ENCODE results near the gene COL27A1.

DNA sequence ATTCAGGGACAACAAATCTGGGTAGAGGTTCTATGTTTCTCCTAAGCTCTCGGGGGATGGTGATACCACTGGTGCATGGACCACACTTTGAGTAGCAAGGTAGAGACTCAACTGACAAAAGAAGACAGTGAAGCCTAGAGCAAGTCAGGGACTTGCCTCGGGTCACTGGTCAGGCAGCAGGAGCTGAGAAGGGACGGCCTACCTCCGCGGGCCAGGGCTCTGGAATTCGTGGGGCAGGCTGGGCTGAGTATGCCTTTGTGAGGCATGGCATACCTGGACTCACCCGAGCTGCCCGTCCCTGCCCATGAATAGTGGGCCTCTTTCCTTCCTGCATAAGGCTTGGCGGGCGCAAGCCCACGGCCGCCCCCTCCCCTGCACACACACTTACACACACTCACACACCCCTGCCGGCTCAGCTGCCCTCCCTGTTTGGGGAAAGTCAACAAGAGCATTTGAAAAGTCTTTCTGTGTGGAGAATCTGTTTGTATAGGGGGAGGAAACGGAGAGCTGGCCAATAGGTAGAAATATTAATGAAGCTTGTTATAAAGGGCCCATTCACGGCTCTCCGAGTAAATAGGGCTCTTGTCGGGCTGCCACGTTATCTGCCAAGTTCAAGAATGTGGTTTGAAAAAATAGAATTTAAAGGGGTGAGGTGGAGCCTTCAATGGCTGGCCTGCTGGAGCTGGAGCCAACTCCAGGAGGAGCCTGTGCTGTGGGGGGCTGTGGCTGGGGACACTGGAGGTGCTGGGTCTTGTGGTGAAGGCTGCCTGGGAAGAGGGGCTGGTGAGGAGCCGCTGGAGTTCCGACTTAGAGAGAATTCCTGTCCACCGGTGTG, 37.1 kb upstream of the COL27A1 start:
- TF ChIP-seq CBX8 (IDR thresholded peaks at IDR 0.05; ENCODE audit: borderline replicate concordance, extremely low read depth, low read depth, low read length, poor library complexity, severe bottlenecking) (no peak), EGR1 (conservative IDR thresholded peaks at IDR 0.05) (no peak), SAFB (IDR thresholded peaks at IDR 0.05; ENCODE audit: borderline replicate concordance, low read depth, low read length) (no peak)
- TF ChIP-seq, protein P1, sequence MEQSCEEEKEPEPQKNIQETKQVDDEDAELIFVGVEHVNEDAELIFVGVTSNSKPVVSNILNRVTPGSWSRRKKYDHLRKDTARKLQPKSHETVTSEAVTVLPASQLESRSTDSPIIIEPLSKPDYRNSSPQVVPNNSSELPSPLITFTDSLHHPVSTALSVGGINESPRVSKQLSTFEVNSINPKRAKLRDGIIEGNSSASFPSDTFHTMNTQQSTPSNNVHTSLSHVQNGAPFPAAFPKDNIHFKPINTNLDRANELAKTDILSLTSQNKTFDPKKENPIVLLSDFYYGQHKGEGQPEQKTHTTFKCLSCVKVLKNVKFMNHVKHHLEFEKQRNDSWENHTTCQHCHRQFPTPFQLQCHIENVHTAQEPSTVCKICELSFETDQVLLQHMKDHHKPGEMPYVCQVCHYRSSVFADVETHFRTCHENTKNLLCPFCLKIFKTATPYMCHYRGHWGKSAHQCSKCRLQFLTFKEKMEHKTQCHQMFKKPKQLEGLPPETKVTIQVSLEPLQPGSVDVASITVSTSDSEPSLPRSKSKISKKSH (CRISPR knock-in tag; IDR thresholded peaks at IDR 0.05): no peak

Measured in K562 (cell line).